Panc1 (cell line): ENCODE data around the gene COL16A1. TPM values are rescaled to one million over a fixed set of nuclear protein-coding genes. Genes with fewer than 3 reads are reported as not detected.

Experiments used
- ATAC-seq: fragments of 200-7000 bp; cut with Tn5 transposase; 2 replicates; pipeline ENCODE4 v1.9.1; 2020; ENCODE audit warnings: mild to moderate bottlenecking, moderate library complexity
- BruUV-seq: library from RNA; stranded (reverse); fragments of 400-500 nt; replicated peaks from 2 replicates; lab custom pipeline; 2021; lab: Mats Ljungman, UMichigan
- CTCF ChIA-PET: fragments of 300-600 bp; sonication (Branson Sonifier 250); formaldehyde crosslinking; loops from one replicate; lab custom pipeline; 2022; ENCODE audit warnings: antibody characterized with exemption; lab: Charles Lee
- POLR2A ChIA-PET: fragments of 300-600 bp; sonication (Branson Sonifier 250); formaldehyde crosslinking; loops from one replicate; lab custom pipeline; 2022; ENCODE audit warnings: antibody characterized with exemption; lab: Charles Lee
- DNase-seq: peaks from one replicate; pipeline ENCODE4 v3.0.0-alpha.2; 2010; ENCODE audit warnings: low read depth, low spot score
- H3K27ac ChIP-seq: 2 replicates; pipeline ENCODE4 v1.5.1; 2011; ENCODE audit warnings: mild to moderate bottlenecking, low read length, inconsistent platforms
- H3K27me3 ChIP-seq: fragments of 200-500 bp; sonication (Bioruptor generic); 2 replicates; pipeline ENCODE4 v1.6.0; 2014; ENCODE audit warnings: low read length, inconsistent platforms; ENCODE audit not compliant: control insufficient read depth, insufficient read depth
- H3K36me3 ChIP-seq: fragments of 200-500 bp; sonication (Bioruptor generic); 2 replicates; pipeline ENCODE4 v1.5.1; 2014; ENCODE audit warnings: inconsistent platforms, mild to moderate bottlenecking, low read length, moderate library complexity; ENCODE audit not compliant: control insufficient read depth, insufficient read depth
- H3K4me1 ChIP-seq: 2 replicates; pipeline ENCODE4 v1.5.1; 2011; ENCODE audit warnings: inconsistent platforms, mild to moderate bottlenecking, low read length, moderate library complexity; ENCODE audit not compliant: control insufficient read depth, insufficient read depth
- H3K4me3 ChIP-seq, 2 experiments: 2 replicates each; pipeline ENCODE4 v1.5.1; 2011 to 2012; ENCODE audit warnings: low read depth in 2 of 2, low read length in 2 of 2, mild to moderate bottlenecking in 2 of 2, inconsistent platforms in 1 of 2, moderate library complexity in 1 of 2
- H3K9me3 ChIP-seq: fragments of 200-500 bp; sonication (Bioruptor generic); 2 replicates; pipeline ENCODE4 v1.5.1; 2014; ENCODE audit warnings: low read depth, mild to moderate bottlenecking, inconsistent platforms, low read length, moderate library complexity; ENCODE audit not compliant: control insufficient read depth, insufficient read depth
- POLR2AphosphoS5 ChIP-seq: IDR thresholded peaks from 2 replicates; pipeline ENCODE4 v1.6.1; 2012; ENCODE audit warnings: mild to moderate bottlenecking, low read depth, low read length, moderate library complexity
- SIN3A ChIP-seq: IDR thresholded peaks from 2 replicates; pipeline ENCODE4 v1.6.1; 2012; ENCODE audit warnings: low read depth, mild to moderate bottlenecking, low read length, moderate library complexity, borderline replicate concordance; ENCODE audit not compliant: insufficient read depth
- TCF7L2 ChIP-seq: IDR thresholded peaks from 2 replicates; pipeline ENCODE4 v1.6.1; 2011; ENCODE audit warnings: mild to moderate bottlenecking, low read depth, low read length, inconsistent platforms
- in situ Hi-C: cut with HindIII; loops from 2 replicates; pipeline ENCODE4 v1.10.0; 2016; ENCODE audit warnings: low sequenced_read_pairs, low pct_unique_long_range_greater_than_20kb
- intact Hi-C: fragments of 100-400 bp; cut with micrococcal nuclease; formaldehyde crosslinking; loops from one replicate; pipeline ENCODE4 v1.10.0; 2022; ENCODE audit not compliant: unreplicated experiment
- total RNA-seq: library from RNA; stranded (reverse); gene quantifications from one replicate; pipeline ENCODE4 v1.2.1, GENCODE V29; 2021; ENCODE audit not compliant: unreplicated experiment
- TF ChIP-seq, protein P1 (sequence below), 2 experiments: IDR thresholded peaks; 2 replicates each; pipeline ENCODE4 v1.6.1; 2011 to 2012; ENCODE audit warnings: low read depth in 2 of 2, control low read depth in 1 of 2, low read length in 1 of 2, mild to moderate bottlenecking in 1 of 2, moderate library complexity in 1 of 2; ENCODE audit not compliant: insufficient read depth in 1 of 2
- TF ChIP-seq, protein P2 (sequence below): fragments of 450-650 bp; IDR thresholded peaks from 2 replicates; pipeline ENCODE4 v1.5.1; 2017; ENCODE audit warnings: mild to moderate bottlenecking

Gene COL16A1
- total RNA-seq, 1 experiment from 2014 or later: 7.6 TPM

GRCh38 chr1:31651766-31652165, 52.1 kb downstream of the COL16A1 start:
- no peak overlapping the region for H3K4me3 ChIP-seq
- BruUV-seq: no TSS peak
- no peaks in the 10 kb centered on the region for H3K9me3 ChIP-seq
- intact Hi-C loops (no loop called here), in situ Hi-C loops (no loop called here)
- no peak for DNase-seq
- ChIA-PET CTCF (no interaction called here), POLR2A (no interaction called here)
- H3K27me3 ChIP-seq: no peaks in the 10 kb centered on the region
- H3K27ac ChIP-seq: no peak overlapping the region
- peaks cover 5% of the 10 kb centered on the region for H3K4me1 ChIP-seq
- 0 out of 2 replicates have a peak, but pooled peaks have one; percentile 20 for ATAC-seq
- no peak for TF ChIP-seq TCF7L2
- TF ChIP-seq POLR2AphosphoS5: no peak
- TF ChIP-seq, protein P1, sequence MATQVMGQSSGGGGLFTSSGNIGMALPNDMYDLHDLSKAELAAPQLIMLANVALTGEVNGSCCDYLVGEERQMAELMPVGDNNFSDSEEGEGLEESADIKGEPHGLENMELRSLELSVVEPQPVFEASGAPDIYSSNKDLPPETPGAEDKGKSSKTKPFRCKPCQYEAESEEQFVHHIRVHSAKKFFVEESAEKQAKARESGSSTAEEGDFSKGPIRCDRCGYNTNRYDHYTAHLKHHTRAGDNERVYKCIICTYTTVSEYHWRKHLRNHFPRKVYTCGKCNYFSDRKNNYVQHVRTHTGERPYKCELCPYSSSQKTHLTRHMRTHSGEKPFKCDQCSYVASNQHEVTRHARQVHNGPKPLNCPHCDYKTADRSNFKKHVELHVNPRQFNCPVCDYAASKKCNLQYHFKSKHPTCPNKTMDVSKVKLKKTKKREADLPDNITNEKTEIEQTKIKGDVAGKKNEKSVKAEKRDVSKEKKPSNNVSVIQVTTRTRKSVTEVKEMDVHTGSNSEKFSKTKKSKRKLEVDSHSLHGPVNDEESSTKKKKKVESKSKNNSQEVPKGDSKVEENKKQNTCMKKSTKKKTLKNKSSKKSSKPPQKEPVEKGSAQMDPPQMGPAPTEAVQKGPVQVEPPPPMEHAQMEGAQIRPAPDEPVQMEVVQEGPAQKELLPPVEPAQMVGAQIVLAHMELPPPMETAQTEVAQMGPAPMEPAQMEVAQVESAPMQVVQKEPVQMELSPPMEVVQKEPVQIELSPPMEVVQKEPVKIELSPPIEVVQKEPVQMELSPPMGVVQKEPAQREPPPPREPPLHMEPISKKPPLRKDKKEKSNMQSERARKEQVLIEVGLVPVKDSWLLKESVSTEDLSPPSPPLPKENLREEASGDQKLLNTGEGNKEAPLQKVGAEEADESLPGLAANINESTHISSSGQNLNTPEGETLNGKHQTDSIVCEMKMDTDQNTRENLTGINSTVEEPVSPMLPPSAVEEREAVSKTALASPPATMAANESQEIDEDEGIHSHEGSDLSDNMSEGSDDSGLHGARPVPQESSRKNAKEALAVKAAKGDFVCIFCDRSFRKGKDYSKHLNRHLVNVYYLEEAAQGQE (IDR thresholded peaks at IDR 0.05; ENCODE audit: insufficient read depth in 1 of 2, low read depth in 2 of 2, low read length in 1 of 2): no peak
- no peak for TF ChIP-seq SIN3A
- TF ChIP-seq, protein P2, sequence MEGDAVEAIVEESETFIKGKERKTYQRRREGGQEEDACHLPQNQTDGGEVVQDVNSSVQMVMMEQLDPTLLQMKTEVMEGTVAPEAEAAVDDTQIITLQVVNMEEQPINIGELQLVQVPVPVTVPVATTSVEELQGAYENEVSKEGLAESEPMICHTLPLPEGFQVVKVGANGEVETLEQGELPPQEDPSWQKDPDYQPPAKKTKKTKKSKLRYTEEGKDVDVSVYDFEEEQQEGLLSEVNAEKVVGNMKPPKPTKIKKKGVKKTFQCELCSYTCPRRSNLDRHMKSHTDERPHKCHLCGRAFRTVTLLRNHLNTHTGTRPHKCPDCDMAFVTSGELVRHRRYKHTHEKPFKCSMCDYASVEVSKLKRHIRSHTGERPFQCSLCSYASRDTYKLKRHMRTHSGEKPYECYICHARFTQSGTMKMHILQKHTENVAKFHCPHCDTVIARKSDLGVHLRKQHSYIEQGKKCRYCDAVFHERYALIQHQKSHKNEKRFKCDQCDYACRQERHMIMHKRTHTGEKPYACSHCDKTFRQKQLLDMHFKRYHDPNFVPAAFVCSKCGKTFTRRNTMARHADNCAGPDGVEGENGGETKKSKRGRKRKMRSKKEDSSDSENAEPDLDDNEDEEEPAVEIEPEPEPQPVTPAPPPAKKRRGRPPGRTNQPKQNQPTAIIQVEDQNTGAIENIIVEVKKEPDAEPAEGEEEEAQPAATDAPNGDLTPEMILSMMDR: no peak
- H3K36me3 ChIP-seq: no peaks in the 10 kb centered on the region

GRCh38 chr1:31651089-31651420, 52.8 kb downstream of the COL16A1 start:
- DNase-seq (no peak), ATAC-seq (0 out of 2 replicates have a peak, but pooled peaks have one; percentile 20)
- no peaks in the 10 kb centered on the region for H3K9me3 ChIP-seq
- CTCF ChIA-PET: no interaction called here
- H3K4me1 ChIP-seq: peaks cover 5% of the 10 kb centered on the region
- POLR2A ChIA-PET: no interaction called here
- BruUV-seq: no TSS peak
- H3K27me3 ChIP-seq: no peaks in the 10 kb centered on the region
- H3K4me3 ChIP-seq: no peak overlapping the region
- H3K36me3 ChIP-seq: no peaks in the 10 kb centered on the region
- intact Hi-C loops (no loop called here), in situ Hi-C loops (no loop called here)
- TF ChIP-seq SIN3A: no peak
- TF ChIP-seq TCF7L2: peak; percentile 85
- no peak for TF ChIP-seq POLR2AphosphoS5
- TF ChIP-seq, protein P2: no peak
- TF ChIP-seq, protein P1 (IDR thresholded peaks at IDR 0.05; ENCODE audit: insufficient read depth in 1 of 2, low read depth in 2 of 2, low read length in 1 of 2): no peak
- no peak overlapping the region for H3K27ac ChIP-seq
